ENCODE data around the gene IL1F10.
A peak's percentile ranks its signal among the peaks of the same experiment; 100 is the strongest.

IL1F10 gene, protein sequence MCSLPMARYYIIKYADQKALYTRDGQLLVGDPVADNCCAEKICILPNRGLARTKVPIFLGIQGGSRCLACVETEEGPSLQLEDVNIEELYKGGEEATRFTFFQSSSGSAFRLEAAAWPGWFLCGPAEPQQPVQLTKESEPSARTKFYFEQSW

GRCh38 chr2:113067681-113068080 lies at the start of gene IL1F10:
TSS of gene IL1F10 (plus strand) at chr2:113067970. CDS start at chr2:113072739, 4,769 bp downstream.
- Mint-ChIP-seq H3K36me3 (no peaks in the 10 kb centered on the region), H3K4me3 (no peak within 1 kb of the TSS), H3K27ac (no peak within 1 kb of the TSS), H3K9me3 (no peaks in the 10 kb centered on the region), H3K4me1 (no peaks in the 10 kb centered on the region)
- no peak for ATAC-seq
- DNase-seq (ENCODE audit: low spot score in 2 of 2), result no peak

DNA sequence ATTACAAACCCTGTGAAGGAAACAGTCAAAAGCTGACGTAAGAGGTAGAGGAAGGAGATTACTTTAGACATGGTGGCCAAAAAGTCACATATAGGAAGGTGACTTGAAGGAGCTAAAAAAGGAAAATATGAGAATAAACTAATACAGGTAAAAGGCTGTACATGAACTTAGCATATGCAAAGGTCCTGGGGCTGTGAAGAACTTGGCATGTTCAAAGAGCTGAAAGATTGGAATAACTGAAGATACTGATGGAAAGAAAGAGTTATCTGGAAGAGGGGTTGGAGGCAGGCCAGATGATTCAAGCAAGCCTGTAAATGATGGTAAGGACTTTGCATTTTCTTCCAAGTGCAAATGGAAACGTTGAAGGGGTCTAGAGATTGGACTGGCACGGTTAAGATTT lies 49.3 kb upstream of the IL1F10 start:
- ATAC-seq, result no peak
- Mint-ChIP-seq H3K4me1 (no peaks in the 10 kb centered on the region), H3K4me3 (no peak overlapping the region), H3K9me3 (peaks cover 2% of the 10 kb centered on the region), H3K27ac (no peak overlapping the region), H3K36me3 (no peaks in the 10 kb centered on the region)
- no peak for DNase-seq (ENCODE audit: low spot score in 2 of 2)

GRCh38 chr2:113021312-113021711 lies 46.5 kb upstream of the IL1F10 start:
- ATAC-seq (no peak), DNase-seq (ENCODE audit: low spot score in 2 of 2) (no peak)
- peaks cover 2% of the 10 kb centered on the region for H3K9me3 Mint-ChIP-seq
- H3K27ac Mint-ChIP-seq, result no peak overlapping the region
- H3K4me3 Mint-ChIP-seq, result no peak overlapping the region
- H3K36me3 Mint-ChIP-seq, result no peaks in the 10 kb centered on the region
- no peaks in the 10 kb centered on the region for H3K4me1 Mint-ChIP-seq

GRCh38 chr2:113024764-113025163 lies 43.0 kb upstream of the IL1F10 start:
- ATAC-seq (no peak), DNase-seq (ENCODE audit: low spot score in 2 of 2) (no peak)
- Mint-ChIP-seq H3K4me3 (no peak overlapping the region), H3K27ac (no peak overlapping the region), H3K9me3 (no peaks in the 10 kb centered on the region), H3K36me3 (no peaks in the 10 kb centered on the region), H3K4me1 (no peaks in the 10 kb centered on the region)

GRCh38 chr2:113025737-113026136 lies 42.0 kb upstream of the IL1F10 start:
- DNase-seq (ENCODE audit: low spot score in 2 of 2) (no peak), ATAC-seq (no peak)
- Mint-ChIP-seq H3K27ac (no peak overlapping the region), H3K36me3 (no peaks in the 10 kb centered on the region), H3K4me3 (no peak overlapping the region), H3K4me1 (no peaks in the 10 kb centered on the region), H3K9me3 (no peaks in the 10 kb centered on the region)

- H3K36me3 Mint-ChIP-seq, result no peaks in the 10 kb centered on the region
- H3K9me3 Mint-ChIP-seq, result no peaks in the 10 kb centered on the region
- DNase-seq (ENCODE audit: low spot score in 2 of 2), result no peak
- no peaks in the 10 kb centered on the region for H3K4me1 Mint-ChIP-seq
- no peak for ATAC-seq
- H3K4me3 Mint-ChIP-seq, result no peak overlapping the region
- H3K27ac Mint-ChIP-seq, result no peak overlapping the region
Observed at GRCh38 chr2:113027691-113028090, 40.1 kb upstream of the IL1F10 start.

- Mint-ChIP-seq H3K4me3 (no peak overlapping the region), H3K27ac (no peak overlapping the region), H3K4me1 (no peaks in the 10 kb centered on the region), H3K36me3 (no peaks in the 10 kb centered on the region), H3K9me3 (no peaks in the 10 kb centered on the region)
- ATAC-seq (no peak), DNase-seq (ENCODE audit: low spot score in 2 of 2) (no peak)
Observed at GRCh38 chr2:113028112-113028511, 39.7 kb upstream of the IL1F10 start.

DNA sequence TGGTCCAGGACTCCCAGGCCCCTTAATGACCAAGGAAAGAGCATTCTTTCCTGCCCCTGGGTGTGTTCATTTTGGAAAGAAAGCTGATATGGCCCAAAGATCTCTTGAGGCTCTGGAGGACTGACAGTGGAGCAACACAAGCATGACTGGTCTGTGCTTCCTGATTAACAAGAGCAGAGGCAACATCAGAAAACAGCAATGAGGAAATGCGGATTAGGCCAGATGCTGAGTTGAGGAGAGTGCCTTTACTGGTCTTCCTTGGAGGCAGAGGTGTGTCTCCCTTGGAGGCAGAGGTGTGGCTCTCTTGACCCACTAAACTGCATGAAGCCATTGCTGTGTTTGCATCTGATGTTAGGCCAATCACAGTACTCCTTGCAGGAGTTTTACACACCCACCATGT lies 35.0 kb upstream of the IL1F10 start:
- Mint-ChIP-seq H3K4me1 (no peaks in the 10 kb centered on the region), H3K36me3 (no peaks in the 10 kb centered on the region), H3K27ac (no peak overlapping the region), H3K4me3 (no peak overlapping the region), H3K9me3 (no peaks in the 10 kb centered on the region)
- ATAC-seq (no peak), DNase-seq (ENCODE audit: low spot score in 2 of 2) (no peak)

DNA sequence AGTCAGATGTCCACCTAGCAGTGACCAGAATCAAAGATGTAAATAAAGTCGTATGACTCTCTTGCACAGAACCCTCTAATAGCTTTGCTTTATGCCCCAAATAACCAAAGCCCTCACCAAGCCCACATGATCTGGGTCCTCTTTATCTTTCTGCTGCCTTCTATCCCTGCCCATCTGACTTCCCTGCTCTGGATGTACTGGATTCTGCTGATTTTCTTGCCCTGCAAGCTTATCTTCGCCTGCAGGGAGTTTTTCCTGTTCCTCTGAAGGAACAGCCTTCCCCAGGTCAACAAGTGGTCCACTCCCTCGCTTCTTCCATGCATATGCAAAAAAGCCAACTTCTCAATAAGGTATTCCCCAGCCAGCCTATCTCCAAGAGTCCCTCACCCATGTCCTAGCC lies 33.8 kb upstream of the IL1F10 start:
- H3K36me3 Mint-ChIP-seq, result no peaks in the 10 kb centered on the region
- H3K4me3 Mint-ChIP-seq, result no peak overlapping the region

GRCh38 chr2:113036763-113037162 lies 31.0 kb upstream of the IL1F10 start:
- no peaks in the 10 kb centered on the region for H3K9me3 Mint-ChIP-seq
- no peaks in the 10 kb centered on the region for H3K4me1 Mint-ChIP-seq
- H3K27ac Mint-ChIP-seq, result no peak overlapping the region
- DNase-seq (ENCODE audit: low spot score in 2 of 2) (no peak), ATAC-seq (no peak)
- H3K4me3 Mint-ChIP-seq, result no peak overlapping the region
- no peaks in the 10 kb centered on the region for H3K36me3 Mint-ChIP-seq

More for the DNA sequence above, 33.8 kb upstream of the IL1F10 start:
- DNase-seq (ENCODE audit: low spot score in 2 of 2) (no peak), ATAC-seq (no peak)
- no peaks in the 10 kb centered on the region for H3K9me3 Mint-ChIP-seq
- H3K4me1 Mint-ChIP-seq, result no peaks in the 10 kb centered on the region
- H3K27ac Mint-ChIP-seq, result no peak overlapping the region

DNA sequence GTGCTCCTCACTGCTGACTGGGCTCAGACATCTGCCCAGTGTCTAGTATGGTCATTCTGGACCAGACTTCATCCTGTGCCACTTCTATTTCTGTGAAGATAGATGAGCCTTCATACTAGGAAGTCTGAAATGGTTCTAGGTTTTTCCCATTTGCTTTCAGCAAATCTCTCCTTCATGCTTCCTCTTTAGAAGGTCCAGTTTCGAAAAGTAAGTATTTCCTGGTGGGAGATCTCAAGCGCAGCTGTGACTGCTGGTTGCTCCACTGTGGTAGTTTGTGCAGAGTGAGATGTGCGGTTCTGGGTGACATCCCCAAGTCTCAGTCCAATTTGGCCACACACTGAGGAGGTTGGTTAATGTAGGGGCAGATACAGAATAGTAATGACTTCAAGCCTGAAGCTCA lies 29.5 kb upstream of the IL1F10 start:
- Mint-ChIP-seq H3K4me1 (no peaks in the 10 kb centered on the region), H3K4me3 (no peak overlapping the region), H3K36me3 (no peaks in the 10 kb centered on the region), H3K9me3 (no peaks in the 10 kb centered on the region), H3K27ac (no peak overlapping the region)
- DNase-seq (ENCODE audit: low spot score in 2 of 2) (no peak), ATAC-seq (no peak)

DNA sequence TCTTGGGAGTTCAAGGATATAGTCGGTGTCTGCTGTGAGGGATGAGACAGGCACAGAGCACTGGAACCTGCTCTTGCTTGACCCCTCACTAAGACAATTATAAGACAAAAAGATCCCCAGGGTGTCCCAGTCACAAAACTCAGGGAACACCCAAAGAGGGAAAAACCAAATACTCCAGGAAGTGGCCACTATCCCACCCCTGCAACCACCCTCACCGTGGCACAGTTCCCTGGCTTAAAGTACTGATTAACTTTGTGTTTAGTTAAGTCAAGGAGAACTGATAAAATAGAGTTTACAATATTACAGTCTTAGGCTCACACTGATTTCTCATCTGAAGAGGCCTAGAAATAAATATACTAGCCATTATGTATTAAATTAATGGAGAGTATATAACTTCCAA lies 28.6 kb upstream of the IL1F10 start:
- Mint-ChIP-seq H3K4me1 (no peaks in the 10 kb centered on the region), H3K27ac (no peak overlapping the region), H3K4me3 (no peak overlapping the region), H3K9me3 (no peaks in the 10 kb centered on the region), H3K36me3 (no peaks in the 10 kb centered on the region)
- ATAC-seq (no peak), DNase-seq (ENCODE audit: low spot score in 2 of 2) (no peak)

GRCh38 chr2:113039719-113040118 lies 28.1 kb upstream of the IL1F10 start:
- H3K4me3 Mint-ChIP-seq, result no peak overlapping the region

GRCh38 chr2:113041871-113042270 lies 25.9 kb upstream of the IL1F10 start:
- H3K4me3 Mint-ChIP-seq, result no peak overlapping the region
- no peak overlapping the region for H3K27ac Mint-ChIP-seq
- no peaks in the 10 kb centered on the region for H3K36me3 Mint-ChIP-seq
- no peaks in the 10 kb centered on the region for H3K4me1 Mint-ChIP-seq
- no peaks in the 10 kb centered on the region for H3K9me3 Mint-ChIP-seq
- no peak for ATAC-seq
- DNase-seq (ENCODE audit: low spot score in 2 of 2), result peak in 1 of 2 donors; percentile 44

More at GRCh38 chr2:113039719-113040118, 28.1 kb upstream of the IL1F10 start:
- ATAC-seq (no peak), DNase-seq (ENCODE audit: low spot score in 2 of 2) (no peak)
- Mint-ChIP-seq H3K4me1 (no peaks in the 10 kb centered on the region), H3K9me3 (no peaks in the 10 kb centered on the region), H3K27ac (no peak overlapping the region), H3K36me3 (no peaks in the 10 kb centered on the region)

DNA sequence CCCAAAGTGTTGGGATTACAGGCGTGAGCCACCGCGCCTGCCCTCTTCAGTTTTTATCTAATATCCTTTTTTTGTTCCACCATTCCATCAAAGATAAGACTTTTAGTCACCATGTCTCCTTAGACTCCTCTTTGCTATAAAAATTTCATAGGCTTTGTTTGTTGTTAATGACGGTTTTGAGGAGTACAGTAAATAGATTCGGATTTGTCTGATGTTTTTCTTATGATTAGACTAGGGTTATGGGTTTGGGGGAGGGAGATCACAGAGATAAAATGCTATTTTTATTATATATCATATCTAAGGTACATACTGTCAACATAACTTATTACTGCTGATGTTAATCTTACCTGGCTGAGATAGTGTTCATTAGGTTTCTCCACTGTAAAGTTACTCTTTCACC lies 21.3 kb upstream of the IL1F10 start:
- H3K36me3 Mint-ChIP-seq, result no peaks in the 10 kb centered on the region
- no peaks in the 10 kb centered on the region for H3K9me3 Mint-ChIP-seq

GRCh38 chr2:113050921-113051895 lies 16.6 kb upstream of the IL1F10 start:
- Mint-ChIP-seq H3K4me1 (no peaks in the 10 kb centered on the region), H3K36me3 (no peaks in the 10 kb centered on the region), H3K9me3 (peaks cover 2% of the 10 kb centered on the region), H3K27ac (no peak overlapping the region), H3K4me3 (no peak overlapping the region)
- ATAC-seq (no peak), DNase-seq (ENCODE audit: low spot score in 2 of 2) (peak in 1 of 2 donors; percentile 42)

More for the DNA sequence above, 21.3 kb upstream of the IL1F10 start:
- no peak for DNase-seq (ENCODE audit: low spot score in 2 of 2)
- H3K27ac Mint-ChIP-seq, result no peak overlapping the region
- no peak for ATAC-seq
- H3K4me3 Mint-ChIP-seq, result no peak overlapping the region
- no peaks in the 10 kb centered on the region for H3K4me1 Mint-ChIP-seq
